SK-N-SH treated with all-trans-retinoic acid at 6 μM for 48 hours (cell line): Measurements from ENCODE around the gene SYTL1.

Source experiments
- ZNF565 ChIP-seq: fragments of 450-650 bp; formaldehyde crosslinking; conservative IDR thresholded peaks from 2 replicates; pipeline ENCODE4 v1.5.0; 2020; ENCODE audit warnings: low read depth, mild to moderate bottlenecking, moderate library complexity
- ZNF8 ChIP-seq: fragments of 450-650 bp; formaldehyde crosslinking; IDR thresholded peaks from 2 replicates; pipeline ENCODE4 v1.5.0; 2020; ENCODE audit warnings: mild to moderate bottlenecking, moderate library complexity

DNA sequence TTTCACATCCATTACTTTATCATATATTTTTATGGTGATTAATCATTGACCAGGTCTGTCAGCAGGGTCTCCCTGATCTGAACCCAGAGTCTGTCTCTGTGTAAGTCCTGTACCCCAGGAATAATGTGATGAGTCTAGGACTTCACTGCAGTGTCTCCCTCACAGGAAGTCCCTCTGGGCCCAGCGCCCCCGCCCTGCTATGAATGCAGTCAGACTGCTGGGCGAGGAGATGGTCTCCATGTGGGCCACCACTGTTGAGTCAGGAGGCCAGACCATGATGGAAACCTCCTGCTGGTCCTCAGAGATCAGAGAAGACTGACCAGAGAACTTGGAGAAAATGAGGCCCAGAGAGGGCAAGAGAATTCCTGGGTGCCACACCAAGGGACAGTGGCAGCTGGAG, 10.4 kb upstream of the SYTL1 start:
- TF ChIP-seq ZNF565 (CRISPR knock-in tag): no peak
- TF ChIP-seq ZNF8 (CRISPR knock-in tag): no peak
